Head of caudate nucleus (tissue), 42 donors: ENCODE results near the gene ARHGEF40.

Source experiments
- DNase-seq, 42 donors: peaks; one replicate each; pipeline versions ENCODE4 v3.0.0 to v3.0.0-alpha.2; 2020 to 2021; ENCODE audit warnings: mixed read lengths in 7 of 42
- intact Hi-C: fragments of 100-400 bp; cut with DNase I; formaldehyde crosslinking; loops from one replicate; pipeline ENCODE4 v1.15.0; 2022

The ARHGEF40 gene

GRCh38 chr14:21074398-21075272 is 4.5 kb downstream of the ARHGEF40 start:
- intact Hi-C loops, result no loop called here
- DNase-seq, result no peak

- intact Hi-C loops, result no loop called here
- no peak for DNase-seq
These were observed 5.8 kb downstream of the ARHGEF40 start for GRCh38 chr14:21075719-21076437.

- no peak for DNase-seq
- intact Hi-C loops, result no loop called here
These were observed 7.6 kb downstream of the ARHGEF40 start for GRCh38 chr14:21077672-21078071.

GRCh38 chr14:21078287-21078686 is 8.2 kb downstream of the ARHGEF40 start:
- intact Hi-C loops, result no loop called here
- no peak for DNase-seq

- no peak for DNase-seq
- intact Hi-C loops, result no loop called here
These were observed 8.6 kb downstream of the ARHGEF40 start for GRCh38 chr14:21078726-21079125.

GRCh38 chr14:21081521-21082142 is 11.5 kb downstream of the ARHGEF40 start:
- DNase-seq, result peak in 1 of 42 donors; percentile 27
- intact Hi-C loops, result no loop called here

- intact Hi-C loops, result no loop called here
- DNase-seq, result no peak
These were observed 13.6 kb downstream of the ARHGEF40 start for GRCh38 chr14:21083565-21084325.

- no peak for DNase-seq
- intact Hi-C loops, result no loop called here
These were observed 14.3 kb downstream of the ARHGEF40 start for GRCh38 chr14:21084396-21084795.

- DNase-seq, result no peak
- intact Hi-C loops, result no loop called here
These were observed 15.1 kb downstream of the ARHGEF40 start for GRCh38 chr14:21084998-21085853.

- DNase-seq, result no peak
- intact Hi-C loops, result no loop called here
These were observed 16.8 kb downstream of the ARHGEF40 start for GRCh38 chr14:21086908-21087293.

GRCh38 chr14:21087294-21088091 is 17.4 kb downstream of the ARHGEF40 start:
- intact Hi-C loops, result no loop called here
- peak in 32 of 42 donors; percentile 35 to 96 (median 72) for DNase-seq

GRCh38 chr14:21088687-21089086 is 18.6 kb downstream of the ARHGEF40 start:
- no peak for DNase-seq
- intact Hi-C loops, result no loop called here

- intact Hi-C loops, result no loop called here
- DNase-seq, result no peak
These were observed 19.2 kb downstream of the ARHGEF40 start for GRCh38 chr14:21089271-21089670.

GRCh38 chr14:21089877-21090193 is 19.7 kb downstream of the ARHGEF40 start:
- DNase-seq, result no peak
- intact Hi-C loops, result no loop called here

GRCh38 chr14:21090194-21090939 is 20.3 kb downstream of the ARHGEF40 start:
- intact Hi-C loops, result no loop called here

GRCh38 chr14:21090940-21091663 is 21.0 kb downstream of the ARHGEF40 start:
- no peak for DNase-seq
- intact Hi-C loops, result no loop called here

More at GRCh38 chr14:21090194-21090939, 20.3 kb downstream of the ARHGEF40 start:
- DNase-seq, result peak in 9 of 42 donors; percentile 20 to 76 (median 51)
